IPS-15b (cell line): ENCODE measurements around the gene EID3.
"Not testable (repeated sequence)": the region's sequence is repeated elsewhere in the genome, so short reads cannot be mapped to it uniquely, and the experiment has no call there.

Source experiments
- H3K27me3 ChIP-seq: one replicate; pipeline ENCODE4 v1.6.1; 2013; ENCODE audit warnings: low read length; ENCODE audit not compliant: control insufficient read depth, insufficient read depth
- H3K36me3 ChIP-seq: one replicate; pipeline ENCODE4 v1.6.1; 2013; ENCODE audit warnings: low read length; ENCODE audit not compliant: control insufficient read depth, insufficient read depth
- H3K4me1 ChIP-seq: one replicate; pipeline ENCODE4 v1.6.1; 2013; ENCODE audit warnings: mild to moderate bottlenecking, low read length; ENCODE audit not compliant: control insufficient read depth, insufficient read depth
- H3K4me3 ChIP-seq: one replicate; pipeline ENCODE4 v1.5.1; 2013; ENCODE audit warnings: low read depth, low read length
- H3K9ac ChIP-seq: one replicate; pipeline ENCODE4 v1.6.1; 2013; ENCODE audit warnings: low read depth, mild to moderate bottlenecking, low read length
- H3K9me3 ChIP-seq: one replicate; pipeline ENCODE4 v1.6.1; 2013; ENCODE audit warnings: mild to moderate bottlenecking, low read length; ENCODE audit not compliant: control insufficient read depth, insufficient read depth

Gene EID3

GRCh38 chr12:104317538-104318210 is 14.1 kb downstream of the EID3 start:
- peaks cover 45% of the 10 kb centered on the region for H3K36me3 ChIP-seq

GRCh38 chr12:104319028-104319427 is 15.5 kb downstream of the EID3 start:
- Histone ChIP-seq H3K36me3 (peaks cover 41% of the 10 kb centered on the region), H3K4me1 (no peaks in the 10 kb centered on the region), H3K9ac (no peak overlapping the region)

More at GRCh38 chr12:104317538-104318210, 14.1 kb downstream of the EID3 start:
- Histone ChIP-seq H3K4me3 (no peak overlapping the region), H3K9me3 (no peaks in the 10 kb centered on the region), H3K27me3 (no peaks in the 10 kb centered on the region), H3K9ac (no peak overlapping the region), H3K4me1 (no peaks in the 10 kb centered on the region)

GRCh38 chr12:104319918-104320626 is 16.5 kb downstream of the EID3 start:
- Histone ChIP-seq H3K4me1 (no peaks in the 10 kb centered on the region), H3K36me3 (peaks cover 37% of the 10 kb centered on the region), H3K9me3 (no peaks in the 10 kb centered on the region), H3K9ac (no peak overlapping the region), H3K27me3 (no peaks in the 10 kb centered on the region), H3K4me3 (no peak overlapping the region)

More at GRCh38 chr12:104319028-104319427, 15.5 kb downstream of the EID3 start:
- no peak overlapping the region for H3K4me3 ChIP-seq
- H3K27me3 ChIP-seq: no peaks in the 10 kb centered on the region
- no peaks in the 10 kb centered on the region for H3K9me3 ChIP-seq

GRCh38 chr12:104320627-104321024 is 17.1 kb downstream of the EID3 start:
- H3K9ac ChIP-seq: no peak overlapping the region
- H3K4me3 ChIP-seq: no peak overlapping the region
- no peaks in the 10 kb centered on the region for H3K4me1 ChIP-seq
- H3K9me3 ChIP-seq: no peaks in the 10 kb centered on the region
- peaks cover 32% of the 10 kb centered on the region for H3K36me3 ChIP-seq
- no peaks in the 10 kb centered on the region for H3K27me3 ChIP-seq

GRCh38 chr12:104321949-104322348 is 18.4 kb downstream of the EID3 start:
- no peak overlapping the region for H3K4me3 ChIP-seq
- H3K9me3 ChIP-seq: no peaks in the 10 kb centered on the region
- no peaks in the 10 kb centered on the region for H3K4me1 ChIP-seq
- peaks cover 30% of the 10 kb centered on the region for H3K36me3 ChIP-seq
- no peaks in the 10 kb centered on the region for H3K27me3 ChIP-seq
- no peak overlapping the region for H3K9ac ChIP-seq

- H3K9me3 ChIP-seq, H3K27me3 ChIP-seq, H3K9ac ChIP-seq, H3K4me3 ChIP-seq, H3K4me1 ChIP-seq: not testable (repeated sequence)
- H3K36me3 ChIP-seq: peaks cover 30% of the 10 kb centered on the region
These were observed 19.0 kb downstream of the EID3 start for GRCh38 chr12:104322533-104322932.

GRCh38 chr12:104323899-104324298 is 20.4 kb downstream of the EID3 start:
- H3K4me3 ChIP-seq: no peak overlapping the region
- peaks cover 27% of the 10 kb centered on the region for H3K36me3 ChIP-seq
- no peak overlapping the region for H3K9ac ChIP-seq
- no peaks in the 10 kb centered on the region for H3K9me3 ChIP-seq
- no peaks in the 10 kb centered on the region for H3K27me3 ChIP-seq
- H3K4me1 ChIP-seq: no peaks in the 10 kb centered on the region

- H3K9me3 ChIP-seq: not testable (repeated sequence)
These were observed 24.7 kb downstream of the EID3 start for GRCh38 chr12:104328278-104328677.

GRCh38 chr12:104328790-104329189 is 25.3 kb downstream of the EID3 start:
- no peaks in the 10 kb centered on the region for H3K9me3 ChIP-seq
- H3K9ac ChIP-seq: no peak overlapping the region
- H3K4me3 ChIP-seq: no peak overlapping the region
- H3K36me3 ChIP-seq: peaks cover 4% of the 10 kb centered on the region
- H3K27me3 ChIP-seq: no peaks in the 10 kb centered on the region
- no peaks in the 10 kb centered on the region for H3K4me1 ChIP-seq

More at GRCh38 chr12:104328278-104328677, 24.7 kb downstream of the EID3 start:
- H3K9ac ChIP-seq, H3K27me3 ChIP-seq, H3K4me1 ChIP-seq, H3K36me3 ChIP-seq, H3K4me3 ChIP-seq: not testable (repeated sequence)

- Histone ChIP-seq H3K9ac (no peak overlapping the region), H3K4me3 (no peak overlapping the region), H3K36me3 (peaks cover 4% of the 10 kb centered on the region), H3K4me1 (no peaks in the 10 kb centered on the region), H3K9me3 (no peaks in the 10 kb centered on the region), H3K27me3 (no peaks in the 10 kb centered on the region)
These were observed 26.4 kb downstream of the EID3 start for GRCh38 chr12:104329707-104330532.

- H3K4me3 ChIP-seq: no peak overlapping the region
- H3K9me3 ChIP-seq: no peaks in the 10 kb centered on the region
- H3K9ac ChIP-seq: no peak overlapping the region
- H3K36me3 ChIP-seq: peaks cover 4% of the 10 kb centered on the region
- H3K27me3 ChIP-seq: no peaks in the 10 kb centered on the region
- no peaks in the 10 kb centered on the region for H3K4me1 ChIP-seq
These were observed 27.8 kb downstream of the EID3 start for GRCh38 chr12:104331376-104331775.
